ENCODE results near the gene HHIPL2. TPM values are rescaled to one million over a fixed set of nuclear protein-coding genes. Genes with fewer than 3 reads are reported as not detected.
"Not testable (repeated sequence)": the region's sequence is repeated elsewhere in the genome, so short reads cannot be mapped to it uniquely, and the experiment has no call there.

The HHIPL2 gene
- total RNA-seq, 1 experiment from 2014 or later = 0.32 TPM

GRCh38 chr1:222473717-222474116 is 74.2 kb downstream of the HHIPL2 start:
- DNase-seq; intact Hi-C loops (cut with micrococcal nuclease; ENCODE audit: unreplicated experiment); H3K27me3 Mint-ChIP-seq (ENCODE audit: insufficient read depth, unreplicated experiment); H3K27me3 ChIP-seq (replicated peaks; ENCODE audit: control insufficient read depth, insufficient read depth, low read length); H3K9me3 ChIP-seq; H3K36me3 ChIP-seq (ENCODE audit: control insufficient read depth, insufficient read depth, low read length); POLR2A ChIA-PET; H3K9me3 Mint-ChIP-seq (ENCODE audit: unreplicated experiment); H3K4me1 ChIP-seq; H3K4me3 Mint-ChIP-seq (ENCODE audit: unreplicated experiment); H3K27ac Mint-ChIP-seq (ENCODE audit: unreplicated experiment); H3K4me1 Mint-ChIP-seq (ENCODE audit: low read depth, unreplicated experiment); H3K4me3 ChIP-seq (ENCODE audit: low read depth, low read length); H3K36me3 Mint-ChIP-seq (ENCODE audit: insufficient read depth, unreplicated experiment); BruUV-seq (replicated peaks): not testable (repeated sequence)
- CTCF ChIA-PET = interaction anchor here (0.8 kb wide), 1 partner anchor 161 kb away, joined by 4 read pairs; no protein-coding TSS in a partner anchor

DNA sequence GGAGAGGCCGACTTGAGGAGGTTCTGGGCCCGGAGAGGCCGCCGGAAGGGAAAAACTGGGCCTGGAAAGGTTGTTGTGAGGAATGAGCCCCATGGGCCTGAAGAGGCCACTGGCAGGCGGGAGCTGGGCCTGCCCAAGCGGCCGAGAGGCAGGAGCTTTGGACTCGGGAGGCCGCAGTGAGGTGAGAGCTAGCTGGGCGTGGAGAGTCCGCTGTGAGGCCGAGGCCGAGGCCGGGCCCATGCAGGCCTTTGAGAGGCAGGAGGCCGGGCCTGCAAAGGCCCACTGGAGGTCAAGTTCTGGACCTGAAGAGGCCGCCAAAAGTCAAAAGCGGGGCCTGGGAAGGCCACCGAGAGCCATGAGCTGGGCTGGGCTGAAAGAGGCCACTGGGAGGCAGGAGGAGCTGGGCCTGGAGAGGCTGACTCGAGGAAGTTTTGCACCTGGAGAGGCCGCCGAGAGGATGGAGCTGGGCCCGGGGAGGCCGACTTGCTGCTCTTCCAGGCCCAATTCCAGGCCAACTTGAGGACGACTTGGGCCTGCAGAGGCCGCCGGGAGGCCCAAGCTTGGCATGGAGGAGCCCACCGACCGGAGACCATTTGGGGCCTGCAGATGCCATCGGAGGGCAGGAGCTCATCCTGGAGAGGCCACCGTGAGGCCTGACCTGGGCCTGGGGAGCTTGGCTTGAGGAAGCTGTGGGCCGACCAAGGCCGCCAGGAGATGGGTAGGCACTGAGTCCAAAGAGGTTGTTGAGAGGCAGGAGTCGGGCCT is 74.9 kb downstream of the HHIPL2 start:
- H3K4me1 ChIP-seq; H3K4me3 Mint-ChIP-seq (ENCODE audit: unreplicated experiment); H3K9me3 ChIP-seq; H3K27ac Mint-ChIP-seq (ENCODE audit: unreplicated experiment); H3K27me3 ChIP-seq (replicated peaks; ENCODE audit: control insufficient read depth, insufficient read depth, low read length); H3K9me3 Mint-ChIP-seq (ENCODE audit: unreplicated experiment); DNase-seq; H3K36me3 ChIP-seq (ENCODE audit: control insufficient read depth, insufficient read depth, low read length); POLR2A ChIA-PET; H3K4me3 ChIP-seq (ENCODE audit: low read depth, low read length); H3K27me3 Mint-ChIP-seq (ENCODE audit: insufficient read depth, unreplicated experiment); BruUV-seq (replicated peaks); H3K4me1 Mint-ChIP-seq (ENCODE audit: low read depth, unreplicated experiment); intact Hi-C loops (cut with micrococcal nuclease; ENCODE audit: unreplicated experiment); H3K36me3 Mint-ChIP-seq (ENCODE audit: insufficient read depth, unreplicated experiment): not testable (repeated sequence)
- CTCF ChIA-PET = interaction anchor here (0.7 kb wide), 1 partner anchor 162 kb away, joined by 3 read pairs; no protein-coding TSS in a partner anchor

Other genes with a start within 250 kb of the HHIPL2 start
- 14.8 and 15.9 TPM in 2 replicates for gene TAF1A, start 41.8 kb upstream of the HHIPL2 start, total RNA-seq (2022)
- gene MIA3, start 70.0 kb upstream of the HHIPL2 start, total RNA-seq (2022) = 53.4 and 56.0 TPM in 2 replicates
- 55.1 TPM in 2 replicates for gene AIDA, start 164.4 kb upstream of the HHIPL2 start, total RNA-seq (2022)
- gene BROX, start 164.5 kb upstream of the HHIPL2 start, total RNA-seq (2022) = 31.9 and 32.9 TPM in 2 replicates
- gene FAM177B, start 189.1 kb upstream of the HHIPL2 start, total RNA-seq (2022) = 0.70 TPM in 1 of 2 replicates, not detected in the other

All from Caco-2 (cell line).